GM10847 (cell line): Measurements from ENCODE around the gene ALG9.

Source experiments
- POLR2A ChIP-seq: IDR thresholded peaks from 2 replicates; pipeline ENCODE4 v1.6.1; 2011; ENCODE audit not compliant: insufficient read length; ENCODE audit errors: extremely low read depth

The ALG9 gene

DNA sequence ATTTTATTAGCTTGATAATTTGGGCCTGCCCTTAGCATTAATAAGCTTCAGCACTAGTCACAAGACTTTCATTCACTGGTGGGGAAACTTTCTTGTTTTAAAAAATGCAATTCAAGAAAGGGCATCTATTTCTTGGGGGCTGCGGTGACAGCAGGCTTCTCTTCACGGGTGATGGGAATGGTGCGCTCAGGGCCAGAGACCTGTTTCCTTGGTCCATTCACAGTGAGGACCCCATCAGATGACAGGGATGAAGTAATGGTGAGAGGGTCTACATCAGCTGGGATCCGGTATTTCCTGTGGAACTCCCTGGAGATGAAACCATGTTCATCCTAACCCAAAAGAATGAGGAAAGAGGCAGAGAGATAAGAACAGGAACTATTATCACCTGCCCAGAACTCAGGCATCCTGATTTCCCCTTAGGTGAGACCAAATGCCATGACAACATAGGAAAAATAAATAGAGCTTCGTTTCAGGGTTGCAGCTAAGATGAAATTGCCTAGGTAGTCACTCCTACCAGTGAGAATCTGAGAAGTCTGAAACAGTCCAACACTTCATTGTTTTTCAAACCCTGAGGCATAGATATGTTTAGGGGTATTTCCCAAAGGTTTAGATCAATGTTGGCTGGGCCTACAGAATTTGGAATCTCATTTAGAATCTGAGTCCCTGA lies 37.4 kb upstream of the ALG9 start:
- no peak for TF ChIP-seq POLR2A

- TF ChIP-seq POLR2A, result no peak
Observed at GRCh38 chr11:111906680-111907079, 35.3 kb upstream of the ALG9 start.

DNA sequence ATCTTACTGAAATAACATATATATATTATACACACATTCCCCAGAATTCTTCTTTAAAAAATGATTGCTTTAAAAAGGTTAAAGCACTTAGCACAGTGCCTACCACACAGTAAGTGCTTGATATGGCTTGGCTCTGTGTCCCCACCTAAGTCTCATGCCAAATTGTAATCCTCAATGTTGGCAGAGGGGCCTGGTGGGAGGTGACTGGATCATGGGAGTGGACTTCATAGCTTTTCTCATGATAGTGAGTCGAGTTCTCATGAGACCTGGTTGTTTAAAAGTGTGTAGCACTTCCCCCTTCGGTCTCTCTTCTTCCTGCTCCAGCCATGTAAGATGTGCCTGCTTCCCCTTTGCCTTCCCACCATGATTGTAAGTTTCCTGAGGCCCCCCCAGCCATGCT lies 34.0 kb upstream of the ALG9 start:
- TF ChIP-seq POLR2A, result no peak

GRCh38 chr11:111886844-111887243 lies 15.5 kb upstream of the ALG9 start:
- TF ChIP-seq POLR2A, result no peak

DNA sequence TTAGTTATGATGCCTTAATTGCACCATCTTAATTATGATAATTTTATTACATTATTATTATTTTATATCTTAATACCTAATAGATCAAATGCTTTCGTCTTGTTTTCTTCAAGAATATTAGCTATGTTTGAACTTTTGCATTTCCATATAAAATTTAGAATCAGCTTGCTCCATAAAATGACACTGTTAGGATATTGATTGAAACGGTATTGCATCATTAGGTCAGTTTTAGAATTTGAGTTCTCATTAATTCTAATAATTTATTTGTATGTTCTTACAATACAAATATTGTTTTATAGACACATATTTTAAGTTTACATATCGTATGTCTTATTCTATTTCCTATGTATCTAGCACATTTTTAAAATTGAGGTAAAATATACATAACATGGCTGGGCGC lies 14.7 kb upstream of the ALG9 start:
- no peak for TF ChIP-seq POLR2A

- TF ChIP-seq POLR2A, result no peak
Observed at GRCh38 chr11:111882202-111882601, 10.8 kb upstream of the ALG9 start.

GRCh38 chr11:111879637-111879960 lies 8.2 kb upstream of the ALG9 start:
- no peak for TF ChIP-seq POLR2A

GRCh38 chr11:111878849-111879636 lies 7.7 kb upstream of the ALG9 start, which contains the start of the genes CFAP68 and FDXACB1:
TSS of gene CFAP68 (plus strand) at chr11:111879541. CDS start at chr11:111879561, 20 bp downstream.
TSS of gene FDXACB1 (minus strand) at chr11:111879165. CDS start at chr11:111879132, 33 bp downstream.
- TF ChIP-seq POLR2A, result peak; percentile 49

- no peak for TF ChIP-seq POLR2A
Observed at GRCh38 chr11:111878385-111878848, 7.0 kb upstream of the ALG9 start.

GRCh38 chr11:111871693-111872161 lies 346 bp upstream of the ALG9 start:
- TF ChIP-seq POLR2A, result no peak

GRCh38 chr11:111870522-111870885 lies 877 bp downstream of the ALG9 start:
- TF ChIP-seq POLR2A, result no peak

DNA sequence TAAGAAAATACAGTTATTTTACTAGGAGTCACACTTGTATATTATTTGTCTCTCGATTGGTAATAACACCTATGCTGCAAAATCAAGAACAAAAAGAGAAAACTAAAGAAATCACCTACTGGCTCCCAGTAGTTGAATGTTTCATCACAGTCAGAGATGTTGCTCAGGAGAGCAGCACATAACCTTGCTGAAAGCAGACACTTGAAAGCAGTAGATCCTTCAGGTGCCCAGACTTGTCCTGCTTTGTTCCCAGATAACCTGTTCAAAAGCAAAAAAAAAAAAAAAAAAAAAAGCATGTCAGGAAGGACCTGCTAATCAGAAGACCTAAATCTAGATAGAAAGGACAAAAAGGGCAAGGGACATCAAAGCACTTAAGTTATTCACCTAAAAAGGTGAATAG lies 1.3 kb downstream of the ALG9 start:
- no peak for TF ChIP-seq POLR2A

DNA sequence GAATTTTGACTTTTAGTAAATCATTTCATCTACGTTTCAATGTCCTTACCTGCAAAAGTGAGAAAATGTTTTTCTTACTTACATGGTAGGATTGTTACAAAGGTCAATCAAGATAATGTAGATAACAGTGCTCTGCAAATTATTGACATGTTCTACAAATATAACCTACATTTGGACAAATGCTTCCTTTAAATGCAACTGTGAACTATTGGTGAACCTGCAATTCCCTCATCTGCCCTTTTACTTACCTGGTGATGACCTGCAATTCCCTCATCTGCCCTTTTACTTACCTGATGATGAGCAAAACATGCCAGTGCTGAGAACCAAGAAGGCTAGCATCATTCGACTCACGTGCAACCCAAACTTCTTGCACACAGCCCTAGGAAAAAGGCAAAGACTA lies 11.1 kb downstream of the ALG9 start:
- no peak for TF ChIP-seq POLR2A

DNA sequence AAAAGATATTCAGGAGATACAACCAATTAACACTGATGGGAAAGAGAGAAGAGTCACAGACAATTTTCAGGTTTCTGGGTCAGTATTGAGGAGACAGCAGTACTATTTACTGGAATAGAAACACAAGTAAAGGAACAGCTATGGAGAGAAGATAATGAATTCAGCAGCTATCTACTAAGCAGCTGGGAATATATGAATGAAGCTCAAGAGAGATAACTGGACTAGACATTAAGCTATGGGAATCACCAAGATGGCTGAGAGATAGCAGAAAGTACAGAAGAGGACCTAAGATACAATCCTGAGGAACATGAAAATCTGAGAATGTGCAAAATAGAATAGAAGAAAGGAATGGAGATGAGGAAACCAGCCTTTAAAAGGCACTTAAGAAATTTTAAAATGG lies 15.9 kb downstream of the ALG9 start:
- no peak for TF ChIP-seq POLR2A

DNA sequence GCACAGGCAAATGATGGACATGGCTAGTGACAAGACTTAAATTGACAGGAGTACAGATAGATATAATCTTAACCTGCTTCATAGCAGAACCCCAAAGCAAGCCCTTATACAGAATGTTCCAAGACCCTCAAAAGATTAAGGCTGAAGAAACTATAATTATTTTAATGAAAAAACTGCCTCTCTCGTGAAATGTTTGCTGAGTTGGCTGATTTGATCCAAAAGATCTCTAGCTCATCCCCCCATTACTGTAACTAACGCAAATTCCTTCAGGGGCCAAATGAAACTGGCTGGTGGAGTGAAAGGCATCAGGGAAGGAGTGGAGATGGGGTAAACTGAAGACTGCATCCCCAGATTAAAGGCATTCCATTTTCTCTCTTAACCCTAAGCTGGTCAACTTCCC lies 19.3 kb downstream of the ALG9 start:
- TF ChIP-seq POLR2A, result no peak

DNA sequence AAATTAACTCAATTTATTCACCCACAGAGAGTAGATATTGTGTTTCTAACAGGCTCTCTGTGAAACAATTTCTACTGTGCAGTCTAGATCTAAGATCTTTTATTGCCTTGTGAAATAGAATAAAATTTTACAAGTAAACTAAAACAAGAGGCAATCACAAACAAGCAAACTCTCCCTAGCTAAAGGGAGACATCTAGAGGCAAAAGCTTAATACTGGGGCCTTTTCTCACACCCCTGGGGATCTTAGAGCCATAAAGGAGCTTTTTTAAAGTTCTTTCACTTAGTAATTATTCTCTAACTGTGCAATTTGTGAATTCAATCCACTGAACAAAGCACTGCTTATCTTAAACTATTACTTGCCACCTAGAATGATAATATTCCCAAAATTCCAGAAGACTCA lies 19.7 kb downstream of the ALG9 start:
- TF ChIP-seq POLR2A, result no peak

DNA sequence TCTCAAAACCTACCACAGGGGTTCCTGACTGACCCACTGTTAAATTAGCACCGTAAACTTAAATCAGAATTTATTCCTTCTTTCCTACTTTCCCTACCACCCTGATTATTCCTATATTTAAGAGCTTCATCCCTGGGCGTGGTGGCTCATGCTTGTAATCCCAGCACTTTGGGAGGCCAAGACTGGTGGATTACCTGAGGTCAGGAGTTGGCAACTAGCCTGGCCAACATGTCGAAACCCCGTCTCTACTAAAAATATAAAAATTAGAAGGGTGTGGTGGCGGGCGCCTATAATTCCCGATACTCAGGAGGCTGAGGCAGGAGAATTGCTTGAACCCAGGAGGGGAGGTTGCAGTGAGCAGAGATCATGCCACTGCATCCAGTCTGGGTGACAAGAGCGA lies 20.3 kb downstream of the ALG9 start:
- no peak for TF ChIP-seq POLR2A

DNA sequence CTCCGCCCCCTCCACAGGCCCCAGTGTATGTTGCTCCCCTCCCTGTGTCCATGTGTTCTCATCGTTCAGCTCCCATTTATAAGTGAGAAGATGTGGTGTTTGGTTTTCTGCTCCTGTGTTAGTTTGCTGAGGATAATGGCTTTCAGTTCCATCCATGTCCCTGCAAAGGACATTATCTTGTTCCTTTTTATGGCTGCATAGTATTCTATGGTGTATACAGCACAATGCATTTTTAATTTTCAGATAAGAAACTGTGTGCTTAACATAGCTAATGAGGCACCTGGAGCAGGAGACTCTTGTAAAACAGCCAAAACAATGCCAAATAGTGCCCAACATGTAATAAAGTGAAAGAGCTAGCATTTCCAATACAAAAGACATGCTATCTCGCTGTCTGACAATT lies 21.8 kb downstream of the ALG9 start:
- TF ChIP-seq POLR2A, result no peak
